GM19463 (cell line): Measurements from ENCODE around the gene MYH16.
"Not testable (repeated sequence)": the region's sequence is repeated elsewhere in the genome, so short reads cannot be mapped to it uniquely, and the experiment has no call there.

Experiments
- ATAC-seq: cut with Tn5 transposase; IDR thresholded peaks from one replicate; pipeline ENCODE4 v1.9.1; 2021; ENCODE audit warnings: mild to moderate bottlenecking, moderate library complexity; ENCODE audit not compliant: unreplicated experiment

MYH16 gene

GRCh38 chr7:99350641-99351040 is 78.0 kb downstream of the MYH16 start:
- not testable (repeated sequence) for ATAC-seq

GRCh38 chr7:99352247-99352646 is 79.6 kb downstream of the MYH16 start:
- ATAC-seq, result no peak

DNA sequence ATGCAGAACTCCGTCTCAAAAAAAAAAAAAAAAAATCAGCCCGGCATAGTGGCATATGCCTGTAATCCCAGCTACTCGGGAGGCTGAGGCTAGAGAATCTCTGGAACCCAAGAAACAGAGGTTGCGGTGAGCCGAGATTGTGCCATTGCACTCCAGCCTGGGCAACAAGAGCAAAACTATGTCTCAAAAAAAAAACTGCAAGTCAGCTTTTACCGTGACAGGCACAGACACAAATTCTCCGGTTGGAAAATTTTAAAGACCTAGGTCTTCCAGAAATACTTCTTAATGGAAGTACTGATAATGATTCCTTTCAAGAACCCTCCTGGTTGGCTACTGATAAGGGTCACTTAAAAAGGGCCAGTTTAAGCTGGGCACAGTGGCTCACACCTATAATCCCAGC is 82.5 kb downstream of the MYH16 start:
- ATAC-seq, result no peak

DNA sequence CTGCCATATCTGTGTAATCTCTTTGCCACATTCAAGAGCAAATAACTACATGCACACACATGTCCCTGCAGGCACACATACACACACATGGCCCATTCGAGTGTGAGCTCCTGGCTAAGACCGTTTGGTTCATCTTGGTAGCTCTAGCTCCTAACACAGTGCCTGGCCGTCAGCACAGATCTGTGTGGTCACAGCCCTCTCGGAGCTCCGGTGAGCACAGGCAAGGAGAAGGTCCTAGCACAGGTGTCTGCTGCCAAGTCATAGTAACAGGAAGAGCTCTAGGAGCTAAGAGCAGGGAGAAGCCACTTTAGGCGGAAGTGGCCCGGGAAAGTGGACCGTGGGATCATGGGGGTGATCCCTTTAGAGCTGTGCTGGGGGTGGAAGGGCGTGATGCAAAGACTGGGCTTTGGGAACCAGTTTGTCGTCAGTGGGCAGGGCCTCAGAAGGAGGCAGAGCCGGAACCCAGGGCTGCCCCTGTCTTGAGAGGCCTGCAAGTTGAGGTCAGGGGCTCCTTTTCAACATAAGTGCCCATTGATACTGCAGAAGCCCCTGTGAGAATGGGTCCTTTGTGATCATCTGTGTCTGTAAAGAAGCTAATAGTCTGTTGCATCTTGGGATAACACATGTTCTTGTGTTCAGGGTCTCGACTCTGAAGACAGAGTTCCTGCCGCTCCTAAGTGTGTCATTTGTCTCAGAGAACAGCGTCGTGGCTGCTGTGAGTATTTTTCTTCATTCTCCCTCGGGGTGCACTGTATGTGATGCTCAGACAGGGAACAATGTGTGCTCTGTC is 85.3 kb downstream of the MYH16 start:
- no peak for ATAC-seq

GRCh38 chr7:99358521-99358920 is 85.9 kb downstream of the MYH16 start:
- not testable (repeated sequence) for ATAC-seq

DNA sequence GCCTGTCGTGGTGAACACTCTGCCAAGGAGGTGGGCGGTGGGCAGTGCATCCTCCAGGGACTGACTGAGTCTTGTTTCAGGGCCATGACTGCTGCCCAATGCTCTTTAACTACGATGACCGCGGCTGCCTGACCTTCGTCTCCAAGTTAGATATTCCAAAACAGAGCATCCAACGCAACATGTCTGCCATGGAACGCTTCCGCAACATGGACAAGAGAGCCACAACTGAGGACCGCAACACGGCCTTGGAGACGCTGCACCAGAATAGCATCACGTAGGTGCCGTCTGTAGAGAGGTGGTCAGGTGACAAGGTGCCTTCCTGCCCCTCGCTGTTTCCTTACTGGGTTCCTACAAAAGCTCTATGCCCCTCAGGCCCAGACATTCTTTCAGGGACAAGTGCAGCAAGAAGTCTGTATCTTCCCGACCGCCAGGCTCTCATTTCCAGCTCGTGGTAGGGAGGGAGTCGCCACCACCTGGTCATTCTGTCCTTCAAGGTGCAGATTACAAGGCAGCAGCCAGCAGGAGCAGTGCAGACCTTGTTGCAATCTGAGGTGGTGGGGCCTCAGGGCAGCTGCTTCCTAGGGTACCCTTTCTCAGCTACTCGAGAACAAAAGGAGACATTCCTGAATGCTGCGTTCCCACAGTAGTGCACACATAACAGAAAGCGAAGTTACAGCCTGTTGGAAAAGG is 87.0 kb downstream of the MYH16 start:
- ATAC-seq, result no peak
